ENCODE data around the gene SLC38A10.

DNA sequence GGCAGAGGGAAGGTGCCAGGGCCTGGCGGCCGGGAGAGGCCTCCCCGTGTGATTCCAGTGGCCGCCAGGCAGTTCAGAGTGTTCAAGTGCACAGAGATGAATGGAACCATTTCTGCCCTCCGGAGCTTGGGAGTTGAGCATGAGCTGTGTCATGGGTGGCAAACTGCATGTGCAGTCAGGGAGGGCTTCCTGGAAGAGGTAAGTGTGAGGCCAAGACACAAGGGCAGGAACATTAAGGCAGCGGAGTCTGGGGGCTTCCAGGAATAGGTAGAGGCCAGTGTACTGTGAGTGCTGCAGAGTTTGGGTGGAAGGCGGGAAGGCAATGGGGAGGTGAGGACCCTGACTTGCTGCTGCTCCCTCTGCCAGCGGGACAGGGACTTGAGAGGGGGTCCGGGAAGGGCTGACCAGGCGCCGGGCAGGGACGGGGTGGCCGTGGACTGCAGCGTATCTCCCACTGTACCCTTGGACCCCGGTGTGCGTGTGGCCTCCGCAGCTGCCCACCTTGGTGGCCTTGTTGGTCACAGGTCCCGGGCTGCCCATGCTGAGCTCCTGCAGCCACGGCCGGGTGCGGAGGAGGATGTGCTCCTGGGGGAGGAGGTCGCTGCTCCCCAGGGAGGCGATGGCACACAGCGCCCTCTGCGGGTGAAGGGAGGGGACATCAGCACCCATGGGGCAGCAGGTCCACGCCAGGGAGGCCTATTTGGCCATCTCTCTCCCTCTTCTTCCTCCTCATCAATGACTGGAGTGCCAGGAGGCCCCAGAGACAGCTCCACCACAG, 64.9 kb downstream of the SLC38A10 start:
- TF ChIP-seq POLR2A (IDR thresholded peaks at IDR 0.05; ENCODE audit: low read length) (no peak), GATA1 (IDR thresholded peaks at IDR 0.05; ENCODE audit: low read depth, low read length) (no peak)
